SK-N-SH treated with all-trans-retinoic acid at 6 μM for 48 hours (cell line): ENCODE data around the gene MAK.

Experiments used
- ATAC-seq: fragments of 200-7000 bp; cut with Tn5 transposase; 3 replicates; pipeline ENCODE4 v1.9.1; 2020; ENCODE audit warnings: mild to moderate bottlenecking, moderate library complexity
- ARNTL ChIP-seq: fragments of 450-650 bp; formaldehyde crosslinking; IDR thresholded peaks from 2 replicates; pipeline ENCODE4 v1.5.0; 2020; ENCODE audit warnings: low read depth, mild to moderate bottlenecking, moderate library complexity, borderline replicate concordance
- BACH2 ChIP-seq: fragments of 250-450 bp; sonication (Bioruptor Pico); IDR thresholded peaks from 2 replicates; pipeline ENCODE4 v1.9.0; 2021; ENCODE audit warnings: mild to moderate bottlenecking, borderline replicate concordance
- CSDC2 ChIP-seq: fragments of 250-450 bp; sonication (Bioruptor Pico); IDR thresholded peaks from 2 replicates; pipeline ENCODE4 v1.5.0; 2020; ENCODE audit warnings: mild to moderate bottlenecking, moderate library complexity
- ESRRG ChIP-seq: fragments of 250-450 bp; sonication (Bioruptor Pico); IDR thresholded peaks from 2 replicates; pipeline ENCODE4 v1.6.1; 2021; ENCODE audit warnings: mild to moderate bottlenecking
- GLIS3 ChIP-seq: fragments of 250-450 bp; sonication (Bioruptor Pico); IDR thresholded peaks from 2 replicates; pipeline ENCODE4 v1.5.0; 2020; ENCODE audit warnings: mild to moderate bottlenecking, moderate library complexity
- ISL1 ChIP-seq: fragments of 250-450 bp; sonication (Bioruptor Pico); IDR thresholded peaks from 2 replicates; pipeline ENCODE4 v2.1.2; 2022; ENCODE audit warnings: mild to moderate bottlenecking, moderate library complexity
- OSR1 ChIP-seq: fragments of 250-450 bp; sonication (Bioruptor Pico); IDR thresholded peaks from 2 replicates; pipeline ENCODE4 v1.8.0; 2022; ENCODE audit warnings: moderate library complexity, mild to moderate bottlenecking, inconsistent platforms
- PPARA ChIP-seq: fragments of 250-450 bp; sonication (Bioruptor Pico); IDR thresholded peaks from 2 replicates; pipeline ENCODE4 v1.5.0; 2020; ENCODE audit warnings: mild to moderate bottlenecking, borderline replicate concordance
- RARB ChIP-seq: fragments of 250-450 bp; sonication (Bioruptor Pico); IDR thresholded peaks from 2 replicates; pipeline ENCODE4 v1.8.0; 2021; ENCODE audit warnings: mild to moderate bottlenecking, moderate library complexity
- SNAI2 ChIP-seq: fragments of 250-450 bp; sonication (Bioruptor Pico); IDR thresholded peaks from 2 replicates; pipeline ENCODE4 v1.5.0; 2020; ENCODE audit warnings: mild to moderate bottlenecking, moderate library complexity
- TCF4 ChIP-seq: fragments of 250-450 bp; sonication (Bioruptor Pico); IDR thresholded peaks from 2 replicates; pipeline ENCODE4 v1.8.0; 2021; ENCODE audit warnings: mild to moderate bottlenecking, moderate library complexity, borderline replicate concordance
- TOX ChIP-seq: fragments of 250-450 bp; sonication (Bioruptor Pico); IDR thresholded peaks from 2 replicates; pipeline ENCODE4 v1.8.0; 2021; ENCODE audit warnings: mild to moderate bottlenecking, moderate library complexity, borderline replicate concordance
- ZC3H10 ChIP-seq: fragments of 250-450 bp; sonication (Bioruptor Pico); IDR thresholded peaks from 2 replicates; pipeline ENCODE4 v1.5.1; 2021; ENCODE audit warnings: mild to moderate bottlenecking, moderate library complexity
- ZFP3 ChIP-seq: fragments of 250-450 bp; sonication (Bioruptor Pico); IDR thresholded peaks from 2 replicates; pipeline ENCODE4 v1.5.0; 2020; ENCODE audit warnings: mild to moderate bottlenecking, moderate library complexity
- ZFP30 ChIP-seq: fragments of 450-650 bp; formaldehyde crosslinking; IDR thresholded peaks from 2 replicates; pipeline ENCODE4 v1.5.0; 2022; ENCODE audit warnings: mild to moderate bottlenecking, moderate library complexity
- ZNF565 ChIP-seq: fragments of 450-650 bp; formaldehyde crosslinking; conservative IDR thresholded peaks from 2 replicates; pipeline ENCODE4 v1.5.0; 2020; ENCODE audit warnings: low read depth, mild to moderate bottlenecking, moderate library complexity
- ZNF70 ChIP-seq: fragments of 450-650 bp; formaldehyde crosslinking; IDR thresholded peaks from 2 replicates; pipeline ENCODE4 v1.5.0; 2020; ENCODE audit warnings: mild to moderate bottlenecking, moderate library complexity
- ZNF8 ChIP-seq: fragments of 450-650 bp; formaldehyde crosslinking; IDR thresholded peaks from 2 replicates; pipeline ENCODE4 v1.5.0; 2020; ENCODE audit warnings: mild to moderate bottlenecking, moderate library complexity
- TF ChIP-seq, protein P1 (sequence below): fragments of 250-450 bp; sonication (Bioruptor Pico); IDR thresholded peaks from 2 replicates; pipeline ENCODE4 v1.5.1; 2020; ENCODE audit warnings: low read depth, mild to moderate bottlenecking, moderate library complexity
- TF ChIP-seq, protein P2 (sequence below): fragments of 250-450 bp; sonication (Bioruptor Pico); IDR thresholded peaks from 2 replicates; pipeline ENCODE4 v1.5.0; 2020; ENCODE audit warnings: mild to moderate bottlenecking, moderate library complexity
- TF ChIP-seq, protein P3 (sequence below): fragments of 250-450 bp; sonication (Bioruptor Pico); IDR thresholded peaks from 2 replicates; pipeline ENCODE4 v1.8.0; 2021; ENCODE audit warnings: low read depth, mild to moderate bottlenecking, moderate library complexity, borderline replicate concordance
- TF ChIP-seq, protein P4 (sequence below): fragments of 250-450 bp; sonication (Bioruptor Pico); IDR thresholded peaks from 2 replicates; pipeline ENCODE4 v1.5.1; 2021; ENCODE audit warnings: mild to moderate bottlenecking, moderate library complexity
- TF ChIP-seq, protein P5 (sequence below): fragments of 250-450 bp; sonication (Bioruptor Pico); IDR thresholded peaks from 2 replicates; pipeline ENCODE4 v1.8.0; 2020; ENCODE audit warnings: mild to moderate bottlenecking, moderate library complexity, borderline replicate concordance

Gene MAK

DNA sequence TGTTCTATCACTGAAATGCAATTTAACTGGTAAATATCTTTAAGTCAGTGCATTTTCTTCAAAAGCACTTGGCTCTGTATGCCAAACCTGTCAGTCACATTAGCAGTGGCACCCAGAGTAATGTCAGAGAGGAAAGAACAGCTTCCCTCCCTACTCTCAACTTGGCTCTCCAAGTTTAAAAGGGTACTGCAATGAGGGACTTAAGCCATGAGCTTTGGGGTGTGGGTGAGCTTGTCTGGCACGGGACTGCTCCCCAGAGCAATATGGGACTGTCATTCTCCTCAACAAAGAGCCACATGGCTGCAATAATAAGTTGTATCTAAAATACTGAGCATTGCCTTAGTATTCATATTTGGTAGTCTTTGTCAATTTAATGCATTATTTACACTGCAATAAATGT, 39.5 kb upstream of the MAK start:
- ATAC-seq: no peak
- TF ChIP-seq CSDC2 (CRISPR knock-in tag) (no peak), ZNF565 (CRISPR knock-in tag) (no peak), ZFP3 (CRISPR knock-in tag) (no peak), ARNTL (no peak), ESRRG (no peak), GLIS3 (CRISPR knock-in tag) (no peak), BACH2 (no peak), ZFP30 (CRISPR knock-in tag) (no peak)
- TF ChIP-seq, protein P1, sequence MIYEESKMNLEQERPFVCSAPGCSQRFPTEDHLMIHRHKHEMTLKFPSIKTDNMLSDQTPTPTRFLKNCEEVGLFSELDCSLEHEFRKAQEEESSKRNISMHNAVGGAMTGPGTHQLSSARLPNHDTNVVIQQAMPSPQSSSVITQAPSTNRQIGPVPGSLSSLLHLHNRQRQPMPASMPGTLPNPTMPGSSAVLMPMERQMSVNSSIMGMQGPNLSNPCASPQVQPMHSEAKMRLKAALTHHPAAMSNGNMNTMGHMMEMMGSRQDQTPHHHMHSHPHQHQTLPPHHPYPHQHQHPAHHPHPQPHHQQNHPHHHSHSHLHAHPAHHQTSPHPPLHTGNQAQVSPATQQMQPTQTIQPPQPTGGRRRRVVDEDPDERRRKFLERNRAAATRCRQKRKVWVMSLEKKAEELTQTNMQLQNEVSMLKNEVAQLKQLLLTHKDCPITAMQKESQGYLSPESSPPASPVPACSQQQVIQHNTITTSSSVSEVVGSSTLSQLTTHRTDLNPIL (CRISPR knock-in tag): no peak

DNA sequence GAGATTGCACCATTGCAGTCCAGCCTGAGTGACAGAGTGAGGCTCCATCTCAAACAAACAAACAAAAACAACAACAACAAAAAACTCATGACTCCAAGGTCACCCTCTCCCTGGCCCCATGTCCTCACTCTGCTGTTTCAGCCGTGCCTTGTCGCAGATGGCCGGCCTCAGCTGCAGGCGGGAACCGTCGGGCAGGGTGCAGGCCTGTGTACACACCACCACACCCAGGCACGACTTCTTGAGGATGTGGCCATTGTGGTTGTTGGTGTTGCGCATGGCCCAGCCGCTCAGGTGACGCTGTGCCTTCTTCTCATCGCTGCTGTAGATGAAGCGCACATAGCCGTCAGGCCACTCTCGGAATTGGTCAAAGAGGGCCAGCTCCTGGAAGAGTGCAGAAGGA, 38.7 kb upstream of the MAK start:
- no peak for TF ChIP-seq ZNF70 (CRISPR knock-in tag)
- no peak for TF ChIP-seq ISL1 (CRISPR knock-in tag)
- no peak for TF ChIP-seq ZFP30 (CRISPR knock-in tag)
- TF ChIP-seq ZFP3 (CRISPR knock-in tag): no peak
- ATAC-seq: no peak

DNA sequence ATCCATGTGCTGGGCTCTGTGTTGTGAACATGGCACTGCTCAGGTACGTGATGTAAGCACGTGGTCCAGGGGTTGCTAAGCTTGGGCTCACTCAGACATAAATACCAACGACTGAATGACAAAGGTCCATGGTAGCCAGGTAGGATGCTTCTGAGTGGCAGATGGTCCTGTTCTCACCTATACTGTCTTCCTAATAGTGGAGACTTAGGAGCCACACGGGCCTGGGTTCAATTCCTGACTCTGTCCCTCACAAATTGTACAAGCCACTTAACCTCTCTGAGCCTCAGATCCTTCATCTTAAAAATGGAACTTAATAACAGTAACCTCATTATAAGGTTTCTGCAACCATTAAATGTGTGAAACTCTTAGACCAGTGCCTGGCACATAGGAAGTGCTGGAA, 36.7 kb upstream of the MAK start:
- TF ChIP-seq RARB (CRISPR knock-in tag) (no peak), ISL1 (CRISPR knock-in tag) (no peak), ZNF70 (CRISPR knock-in tag) (no peak), ZNF8 (CRISPR knock-in tag) (no peak), BACH2 (no peak)
- ATAC-seq: no peak

DNA sequence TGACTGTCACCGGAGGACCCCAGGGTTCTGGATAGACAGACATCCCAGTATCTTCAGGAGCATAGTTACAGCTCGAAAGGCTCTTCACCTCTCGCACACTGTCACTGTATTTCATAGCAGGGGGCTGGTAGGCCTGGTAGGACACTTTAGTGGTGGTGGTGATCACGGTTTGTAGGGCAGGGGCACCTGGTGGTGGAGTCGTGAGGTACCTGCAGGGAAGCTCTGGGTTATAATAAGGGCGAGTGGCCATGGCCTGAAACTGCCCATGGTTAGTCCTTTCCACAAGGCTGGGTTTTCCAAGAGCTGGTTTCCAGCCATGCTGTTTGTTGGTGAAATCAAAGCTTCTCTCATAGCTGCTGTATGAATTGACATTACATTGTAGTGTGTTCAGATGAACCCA, 35.9 kb upstream of the MAK start:
- TF ChIP-seq CSDC2 (CRISPR knock-in tag): no peak
- TF ChIP-seq GLIS3 (CRISPR knock-in tag): no peak
- TF ChIP-seq ISL1 (CRISPR knock-in tag): no peak
- no peak for TF ChIP-seq ARNTL
- no peak for ATAC-seq

DNA sequence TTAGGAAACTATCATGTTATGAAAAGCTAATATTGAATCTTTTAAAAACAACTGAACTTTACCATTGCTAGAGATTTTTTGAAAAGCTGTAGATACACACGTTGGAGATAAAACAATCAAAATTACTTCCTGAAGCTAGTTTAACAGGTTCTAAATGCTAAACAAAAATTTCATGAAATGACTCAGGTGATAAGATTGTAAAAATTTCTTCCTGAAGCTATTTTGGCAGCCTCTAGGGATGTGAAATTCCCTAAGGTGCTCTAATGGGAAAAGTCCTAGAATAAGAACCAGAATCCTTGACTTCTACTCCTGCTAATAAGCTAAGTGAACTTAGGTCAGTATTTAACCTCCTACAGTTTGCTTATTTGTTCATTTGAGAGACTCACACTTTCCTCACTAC, 35.0 kb upstream of the MAK start:
- no peak for ATAC-seq
- TF ChIP-seq ZNF70 (CRISPR knock-in tag): no peak
- no peak for TF ChIP-seq ZC3H10
- TF ChIP-seq TCF4: no peak
- TF ChIP-seq, protein P2, sequence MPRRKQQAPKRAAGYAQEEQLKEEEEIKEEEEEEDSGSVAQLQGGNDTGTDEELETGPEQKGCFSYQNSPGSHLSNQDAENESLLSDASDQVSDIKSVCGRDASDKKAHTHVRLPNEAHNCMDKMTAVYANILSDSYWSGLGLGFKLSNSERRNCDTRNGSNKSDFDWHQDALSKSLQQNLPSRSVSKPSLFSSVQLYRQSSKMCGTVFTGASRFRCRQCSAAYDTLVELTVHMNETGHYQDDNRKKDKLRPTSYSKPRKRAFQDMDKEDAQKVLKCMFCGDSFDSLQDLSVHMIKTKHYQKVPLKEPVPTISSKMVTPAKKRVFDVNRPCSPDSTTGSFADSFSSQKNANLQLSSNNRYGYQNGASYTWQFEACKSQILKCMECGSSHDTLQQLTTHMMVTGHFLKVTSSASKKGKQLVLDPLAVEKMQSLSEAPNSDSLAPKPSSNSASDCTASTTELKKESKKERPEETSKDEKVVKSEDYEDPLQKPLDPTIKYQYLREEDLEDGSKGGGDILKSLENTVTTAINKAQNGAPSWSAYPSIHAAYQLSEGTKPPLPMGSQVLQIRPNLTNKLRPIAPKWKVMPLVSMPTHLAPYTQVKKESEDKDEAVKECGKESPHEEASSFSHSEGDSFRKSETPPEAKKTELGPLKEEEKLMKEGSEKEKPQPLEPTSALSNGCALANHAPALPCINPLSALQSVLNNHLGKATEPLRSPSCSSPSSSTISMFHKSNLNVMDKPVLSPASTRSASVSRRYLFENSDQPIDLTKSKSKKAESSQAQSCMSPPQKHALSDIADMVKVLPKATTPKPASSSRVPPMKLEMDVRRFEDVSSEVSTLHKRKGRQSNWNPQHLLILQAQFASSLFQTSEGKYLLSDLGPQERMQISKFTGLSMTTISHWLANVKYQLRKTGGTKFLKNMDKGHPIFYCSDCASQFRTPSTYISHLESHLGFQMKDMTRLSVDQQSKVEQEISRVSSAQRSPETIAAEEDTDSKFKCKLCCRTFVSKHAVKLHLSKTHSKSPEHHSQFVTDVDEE: no peak
- no peak for TF ChIP-seq TOX (CRISPR knock-in tag)
- no peak for TF ChIP-seq ZFP3 (CRISPR knock-in tag)
- TF ChIP-seq, protein P3, sequence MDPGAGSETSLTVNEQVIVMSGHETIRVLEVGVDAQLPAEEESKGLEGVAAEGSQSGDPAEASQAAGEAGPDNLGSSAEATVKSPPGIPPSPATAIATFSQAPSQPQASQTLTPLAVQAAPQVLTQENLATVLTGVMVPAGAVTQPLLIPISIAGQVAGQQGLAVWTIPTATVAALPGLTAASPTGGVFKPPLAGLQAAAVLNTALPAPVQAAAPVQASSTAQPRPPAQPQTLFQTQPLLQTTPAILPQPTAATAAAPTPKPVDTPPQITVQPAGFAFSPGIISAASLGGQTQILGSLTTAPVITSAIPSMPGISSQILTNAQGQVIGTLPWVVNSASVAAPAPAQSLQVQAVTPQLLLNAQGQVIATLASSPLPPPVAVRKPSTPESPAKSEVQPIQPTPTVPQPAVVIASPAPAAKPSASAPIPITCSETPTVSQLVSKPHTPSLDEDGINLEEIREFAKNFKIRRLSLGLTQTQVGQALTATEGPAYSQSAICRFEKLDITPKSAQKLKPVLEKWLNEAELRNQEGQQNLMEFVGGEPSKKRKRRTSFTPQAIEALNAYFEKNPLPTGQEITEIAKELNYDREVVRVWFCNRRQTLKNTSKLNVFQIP (CRISPR knock-in tag): no peak
- TF ChIP-seq, protein P1 (CRISPR knock-in tag): no peak
- TF ChIP-seq ISL1 (CRISPR knock-in tag): no peak
- TF ChIP-seq BACH2: no peak
- no peak for TF ChIP-seq GLIS3 (CRISPR knock-in tag)
- TF ChIP-seq ARNTL: no peak
- TF ChIP-seq, protein P4, sequence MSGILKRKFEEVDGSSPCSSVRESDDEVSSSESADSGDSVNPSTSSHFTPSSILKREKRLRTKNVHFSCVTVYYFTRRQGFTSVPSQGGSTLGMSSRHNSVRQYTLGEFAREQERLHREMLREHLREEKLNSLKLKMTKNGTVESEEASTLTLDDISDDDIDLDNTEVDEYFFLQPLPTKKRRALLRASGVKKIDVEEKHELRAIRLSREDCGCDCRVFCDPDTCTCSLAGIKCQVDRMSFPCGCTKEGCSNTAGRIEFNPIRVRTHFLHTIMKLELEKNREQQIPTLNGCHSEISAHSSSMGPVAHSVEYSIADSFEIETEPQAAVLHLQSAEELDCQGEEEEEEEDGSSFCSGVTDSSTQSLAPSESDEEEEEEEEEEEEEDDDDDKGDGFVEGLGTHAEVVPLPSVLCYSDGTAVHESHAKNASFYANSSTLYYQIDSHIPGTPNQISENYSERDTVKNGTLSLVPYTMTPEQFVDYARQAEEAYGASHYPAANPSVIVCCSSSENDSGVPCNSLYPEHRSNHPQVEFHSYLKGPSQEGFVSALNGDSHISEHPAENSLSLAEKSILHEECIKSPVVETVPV (CRISPR knock-in tag): no peak
- TF ChIP-seq ZNF565 (CRISPR knock-in tag): no peak
- no peak for TF ChIP-seq ZNF8 (CRISPR knock-in tag)
- TF ChIP-seq OSR1 (CRISPR knock-in tag): no peak
- no peak for TF ChIP-seq SNAI2 (CRISPR knock-in tag)
- no peak for TF ChIP-seq RARB (CRISPR knock-in tag)
- TF ChIP-seq, protein P5, sequence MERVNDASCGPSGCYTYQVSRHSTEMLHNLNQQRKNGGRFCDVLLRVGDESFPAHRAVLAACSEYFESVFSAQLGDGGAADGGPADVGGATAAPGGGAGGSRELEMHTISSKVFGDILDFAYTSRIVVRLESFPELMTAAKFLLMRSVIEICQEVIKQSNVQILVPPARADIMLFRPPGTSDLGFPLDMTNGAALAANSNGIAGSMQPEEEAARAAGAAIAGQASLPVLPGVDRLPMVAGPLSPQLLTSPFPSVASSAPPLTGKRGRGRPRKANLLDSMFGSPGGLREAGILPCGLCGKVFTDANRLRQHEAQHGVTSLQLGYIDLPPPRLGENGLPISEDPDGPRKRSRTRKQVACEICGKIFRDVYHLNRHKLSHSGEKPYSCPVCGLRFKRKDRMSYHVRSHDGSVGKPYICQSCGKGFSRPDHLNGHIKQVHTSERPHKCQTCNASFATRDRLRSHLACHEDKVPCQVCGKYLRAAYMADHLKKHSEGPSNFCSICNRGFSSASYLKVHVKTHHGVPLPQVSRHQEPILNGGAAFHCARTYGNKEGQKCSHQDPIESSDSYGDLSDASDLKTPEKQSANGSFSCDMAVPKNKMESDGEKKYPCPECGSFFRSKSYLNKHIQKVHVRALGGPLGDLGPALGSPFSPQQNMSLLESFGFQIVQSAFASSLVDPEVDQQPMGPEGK (CRISPR knock-in tag): no peak
- TF ChIP-seq PPARA: no peak
